GM23338 (cell line): ENCODE measurements around the gene MEP1A.

ENCODE experiments used
- CREB1 ChIP-seq: fragments of 250-450 bp; sonication (Bioruptor Pico); IDR thresholded peaks from 2 replicates; pipeline ENCODE4 v1.5.0; 2020; ENCODE audit warnings: low read depth, mild to moderate bottlenecking, moderate library complexity
- CTCF ChIP-seq, 2 experiments: fragments of 200-600 bp in 1 of 2; sonication (generic) in 1 of 2; conservative IDR thresholded peaks; 2 replicates each; pipeline versions ENCODE4 v1.5.1 to v1.6.1; 2016 to 2017; ENCODE audit warnings: antibody characterized with exemption in 2 of 2, low read depth in 2 of 2, mild to moderate bottlenecking in 2 of 2, moderate library complexity in 1 of 2
- EZH2 ChIP-seq: fragments of 200-600 bp; sonication (generic); IDR thresholded peaks from one replicate; pipeline ENCODE4 v1.8.0; 2017; ENCODE audit warnings: antibody characterized with exemption, mild to moderate bottlenecking, low read depth; ENCODE audit not compliant: unreplicated experiment
- EZH2phosphoT487 ChIP-seq: fragments of 200-600 bp; sonication (generic); IDR thresholded peaks from one replicate; pipeline ENCODE4 v1.8.1; 2018; ENCODE audit warnings: antibody characterized with exemption; ENCODE audit not compliant: unreplicated experiment
- POLR2AphosphoS5 ChIP-seq: IDR thresholded peaks from 2 replicates; pipeline ENCODE4 v1.6.1; 2016; ENCODE audit warnings: antibody characterized with exemption, low read depth
- TF ChIP-seq, protein P1 (sequence below): IDR thresholded peaks from one replicate; pipeline ENCODE4 v1.6.1; 2018; ENCODE audit warnings: antibody characterized with exemption; ENCODE audit not compliant: unreplicated experiment

DNA sequence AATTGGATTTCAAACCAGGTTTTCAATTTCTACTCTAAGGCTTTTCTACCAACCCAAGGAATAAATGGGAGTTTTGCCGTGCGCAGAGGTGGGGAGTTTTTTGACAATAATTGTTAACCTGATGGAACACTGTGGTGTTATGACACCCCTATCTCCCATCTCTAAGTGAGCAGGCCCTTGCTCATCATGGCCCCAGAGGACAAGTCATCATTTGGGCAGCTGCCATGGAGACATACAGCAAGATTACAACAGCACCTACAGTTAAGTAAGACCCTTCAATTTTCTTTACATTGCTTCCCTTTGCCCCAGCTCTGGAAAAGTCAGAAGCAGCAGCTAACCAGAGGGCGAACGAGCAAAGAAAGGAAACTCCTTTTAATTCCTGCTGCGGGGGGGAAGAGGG, 74.2 kb downstream of the MEP1A start:
- no peak for TF ChIP-seq EZH2
- no peak for TF ChIP-seq CTCF (conservative IDR thresholded peaks at IDR 0.05; ENCODE audit: low read depth in 2 of 2)
- no peak for TF ChIP-seq EZH2phosphoT487
- TF ChIP-seq CREB1 (CRISPR knock-in tag), result no peak
- no peak for TF ChIP-seq POLR2AphosphoS5
- TF ChIP-seq, protein P1, sequence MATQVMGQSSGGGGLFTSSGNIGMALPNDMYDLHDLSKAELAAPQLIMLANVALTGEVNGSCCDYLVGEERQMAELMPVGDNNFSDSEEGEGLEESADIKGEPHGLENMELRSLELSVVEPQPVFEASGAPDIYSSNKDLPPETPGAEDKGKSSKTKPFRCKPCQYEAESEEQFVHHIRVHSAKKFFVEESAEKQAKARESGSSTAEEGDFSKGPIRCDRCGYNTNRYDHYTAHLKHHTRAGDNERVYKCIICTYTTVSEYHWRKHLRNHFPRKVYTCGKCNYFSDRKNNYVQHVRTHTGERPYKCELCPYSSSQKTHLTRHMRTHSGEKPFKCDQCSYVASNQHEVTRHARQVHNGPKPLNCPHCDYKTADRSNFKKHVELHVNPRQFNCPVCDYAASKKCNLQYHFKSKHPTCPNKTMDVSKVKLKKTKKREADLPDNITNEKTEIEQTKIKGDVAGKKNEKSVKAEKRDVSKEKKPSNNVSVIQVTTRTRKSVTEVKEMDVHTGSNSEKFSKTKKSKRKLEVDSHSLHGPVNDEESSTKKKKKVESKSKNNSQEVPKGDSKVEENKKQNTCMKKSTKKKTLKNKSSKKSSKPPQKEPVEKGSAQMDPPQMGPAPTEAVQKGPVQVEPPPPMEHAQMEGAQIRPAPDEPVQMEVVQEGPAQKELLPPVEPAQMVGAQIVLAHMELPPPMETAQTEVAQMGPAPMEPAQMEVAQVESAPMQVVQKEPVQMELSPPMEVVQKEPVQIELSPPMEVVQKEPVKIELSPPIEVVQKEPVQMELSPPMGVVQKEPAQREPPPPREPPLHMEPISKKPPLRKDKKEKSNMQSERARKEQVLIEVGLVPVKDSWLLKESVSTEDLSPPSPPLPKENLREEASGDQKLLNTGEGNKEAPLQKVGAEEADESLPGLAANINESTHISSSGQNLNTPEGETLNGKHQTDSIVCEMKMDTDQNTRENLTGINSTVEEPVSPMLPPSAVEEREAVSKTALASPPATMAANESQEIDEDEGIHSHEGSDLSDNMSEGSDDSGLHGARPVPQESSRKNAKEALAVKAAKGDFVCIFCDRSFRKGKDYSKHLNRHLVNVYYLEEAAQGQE, result no peak
